NCI-H510A treated with DMSO at 0.1 percent for 48 hours (cell line): ENCODE data around the gene KIAA2012.

Experiments
- DNase-seq: peaks from one replicate; lab custom pipeline; 2025; lab: John Stamatoyannopoulos, UW

The KIAA2012 gene

GRCh38 chr2:202088777-202089176 lies 15.7 kb downstream of the KIAA2012 start:
- no peak for DNase-seq

GRCh38 chr2:202090530-202090929 lies 17.5 kb downstream of the KIAA2012 start:
- no peak for DNase-seq

DNA sequence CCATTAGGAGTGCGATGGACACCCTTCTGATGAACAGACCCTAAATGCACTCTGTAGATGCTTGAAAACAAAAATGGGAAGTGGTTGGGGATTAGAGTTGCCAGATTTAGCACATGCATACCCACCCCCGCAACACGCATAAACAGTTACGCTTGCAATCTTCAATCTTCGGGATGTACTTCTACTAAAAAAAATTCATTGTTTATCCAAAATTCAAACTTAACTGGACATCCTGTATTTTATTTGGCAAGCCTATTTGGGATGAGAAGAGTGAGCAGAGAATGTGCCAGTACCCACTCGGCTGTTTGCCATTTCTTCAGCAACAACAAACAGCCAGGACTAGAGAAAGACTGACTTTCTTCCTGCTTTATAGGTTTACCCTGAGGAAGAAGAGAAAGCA lies 18.4 kb downstream of the KIAA2012 start:
- no peak for DNase-seq

- DNase-seq = no peak
Observed at GRCh38 chr2:202094426-202094986, 21.5 kb downstream of the KIAA2012 start.

DNA sequence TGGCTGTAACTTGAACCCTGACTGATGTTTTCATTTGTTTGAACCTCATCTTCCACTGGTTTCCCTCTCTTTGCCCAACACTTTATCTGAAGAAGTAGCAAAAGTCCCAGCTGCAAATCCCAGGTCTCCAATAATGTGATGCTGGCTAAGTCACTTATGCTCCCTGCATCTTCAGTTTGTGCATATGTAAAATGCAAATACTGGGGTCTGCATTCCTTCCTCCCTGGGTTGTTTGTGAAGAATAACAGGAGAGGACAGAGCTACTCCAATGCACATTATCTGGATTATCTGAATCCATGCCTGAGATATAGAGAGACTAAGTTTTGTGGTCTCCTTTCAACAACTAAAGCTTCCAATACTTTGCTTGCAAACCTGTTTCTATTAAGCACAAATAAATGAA lies 22.2 kb downstream of the KIAA2012 start:
- DNase-seq = no peak

DNA sequence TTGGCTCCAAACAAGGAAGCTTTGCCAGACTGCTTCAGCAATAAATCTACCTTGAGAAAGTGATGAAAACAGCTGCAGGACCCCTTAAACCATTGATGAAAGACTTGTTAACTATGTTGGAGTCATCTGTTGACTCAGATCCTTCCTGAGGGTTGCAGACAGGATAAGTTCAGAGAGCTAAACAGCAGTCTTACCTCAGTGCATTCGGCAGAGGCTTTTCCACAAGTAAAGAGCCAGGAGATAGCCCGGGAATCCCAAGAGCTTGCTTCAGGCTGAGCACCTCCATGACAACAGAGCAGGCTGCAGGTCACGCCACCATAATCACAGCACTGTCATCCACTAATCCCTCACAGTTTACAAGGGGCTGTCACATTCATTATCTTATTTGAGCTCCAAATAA lies 23.7 kb downstream of the KIAA2012 start:
- no peak for DNase-seq

GRCh38 chr2:202098291-202098690 lies 25.2 kb downstream of the KIAA2012 start:
- no peak for DNase-seq

- DNase-seq = no peak
Observed at GRCh38 chr2:202099515-202099914, 26.5 kb downstream of the KIAA2012 start.

DNA sequence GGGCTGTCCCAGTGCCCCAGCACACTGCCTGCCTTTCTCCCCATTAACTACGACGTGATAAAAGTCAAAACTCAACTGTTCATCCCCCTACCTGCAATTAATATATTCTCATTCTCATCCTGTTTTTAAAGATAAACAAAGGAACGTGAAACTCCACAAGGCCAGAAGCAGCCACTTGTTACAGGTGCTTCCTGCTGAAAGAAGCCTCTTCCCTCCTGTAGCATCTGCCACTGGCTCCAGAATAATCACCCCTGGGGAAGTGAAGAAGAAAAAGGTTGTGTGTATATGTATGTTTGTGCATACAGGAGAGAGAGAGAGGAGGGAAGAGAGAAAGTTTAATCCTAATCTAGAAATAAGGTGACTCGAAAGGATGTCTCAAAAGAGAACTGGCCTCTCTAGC lies 27.1 kb downstream of the KIAA2012 start:
- DNase-seq = peak; percentile 41

DNA sequence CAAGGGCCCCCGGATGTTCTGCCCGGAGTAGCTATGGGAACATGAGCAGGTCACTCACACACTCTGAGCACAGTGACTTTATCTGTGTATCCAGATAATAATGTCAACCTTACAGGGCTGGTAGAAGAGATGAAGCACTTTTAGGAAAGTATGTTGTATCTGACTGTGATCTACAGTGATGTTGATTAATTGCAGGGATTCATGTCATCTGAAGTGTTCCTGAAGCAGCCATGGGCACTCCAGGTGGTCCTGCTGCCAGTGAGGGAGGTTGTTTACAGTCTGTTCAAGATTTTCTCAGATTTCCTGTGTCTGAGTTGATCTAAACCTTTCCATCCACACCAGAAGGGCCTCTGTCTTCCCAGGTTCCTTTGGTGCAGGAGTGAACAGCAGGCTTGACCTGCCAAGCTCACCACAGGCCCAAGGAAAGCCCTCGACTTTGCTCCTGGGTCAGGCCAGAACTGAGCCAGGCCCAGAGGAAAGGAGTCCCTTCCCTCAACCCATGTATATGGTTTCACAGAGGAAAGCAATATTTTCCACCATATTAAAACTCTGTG lies 28.0 kb downstream of the KIAA2012 start:
- peak; percentile 84 for DNase-seq

- no peak for DNase-seq
Observed at GRCh38 chr2:202102425-202103000, 29.5 kb downstream of the KIAA2012 start.

DNA sequence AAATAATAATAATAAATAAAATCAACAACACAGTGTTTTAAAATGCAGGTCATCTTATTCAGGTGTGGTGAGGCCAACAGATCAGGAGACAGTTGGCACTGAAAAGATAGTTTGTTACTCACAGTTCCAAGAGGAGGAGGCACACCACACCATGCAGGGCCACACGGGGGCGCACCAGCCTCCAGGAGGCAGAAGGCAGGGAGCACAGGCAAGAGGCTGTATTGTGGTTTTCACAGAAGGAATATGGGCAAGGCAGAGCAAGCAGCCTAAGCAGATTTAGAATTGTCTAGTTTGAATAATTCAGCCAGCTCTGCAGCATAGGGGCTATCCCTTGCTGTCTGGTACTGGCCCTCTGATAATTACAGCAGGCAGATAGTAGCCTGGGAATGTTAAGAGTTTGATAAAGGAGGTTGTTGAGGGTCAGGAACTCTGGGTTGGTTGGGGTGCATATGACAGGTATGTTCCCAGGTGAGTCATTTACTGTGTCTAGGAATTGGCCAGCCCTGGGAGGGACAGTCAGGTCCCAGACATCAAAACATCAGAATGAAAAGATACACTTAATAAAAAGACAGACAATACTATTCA lies 31.3 kb downstream of the KIAA2012 start:
- peak; percentile 13 for DNase-seq

- DNase-seq = no peak
Observed at GRCh38 chr2:202105025-202105424, 32.0 kb downstream of the KIAA2012 start.

DNA sequence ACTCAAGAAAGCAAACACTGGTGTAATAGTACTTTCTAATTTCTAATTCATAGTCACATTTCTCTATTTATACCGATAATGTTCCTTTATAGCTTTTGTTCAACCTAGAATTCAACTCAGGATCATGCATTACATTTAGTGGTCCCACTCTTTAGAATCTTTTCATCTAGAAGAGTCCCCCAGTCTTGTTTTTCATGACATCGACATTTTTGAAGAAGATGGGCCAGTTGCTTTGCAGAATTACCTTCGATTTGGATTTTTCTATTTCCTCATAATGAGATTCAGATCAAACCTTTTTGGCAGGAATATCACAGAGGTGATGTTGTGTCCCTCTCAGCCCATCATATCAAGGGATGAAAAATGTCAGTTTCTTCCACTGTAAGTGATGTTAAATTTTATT lies 35.3 kb downstream of the KIAA2012 start:
- no peak for DNase-seq

DNA sequence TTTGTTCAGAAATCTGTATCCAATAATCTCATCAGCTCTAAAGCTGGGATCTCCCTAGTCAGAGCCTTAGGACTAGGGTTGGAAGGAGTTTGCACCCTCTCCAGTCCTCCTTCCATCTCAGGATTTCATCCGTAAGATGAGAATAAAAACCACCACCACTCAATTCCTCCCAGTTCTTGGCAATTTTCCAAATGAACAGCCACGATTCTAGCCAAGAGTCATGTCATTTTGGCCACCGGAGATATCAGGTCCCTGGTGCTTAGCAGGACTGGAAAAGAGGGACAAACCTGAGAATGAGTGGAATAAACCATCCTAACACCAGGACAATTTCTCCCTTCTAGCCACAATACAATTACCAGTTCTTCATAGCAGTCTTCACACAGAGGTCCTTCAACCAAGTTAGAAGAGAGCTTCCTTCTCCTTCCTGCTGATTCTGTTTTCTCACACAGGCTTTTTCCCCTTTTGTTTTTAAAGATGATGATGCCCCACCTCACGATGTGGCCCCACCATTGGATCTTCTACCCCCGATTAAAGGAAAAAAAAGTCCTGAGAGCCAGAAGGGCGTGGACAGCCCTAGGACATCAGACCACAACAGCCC lies 36.2 kb downstream of the KIAA2012 start:
- no peak for DNase-seq

- DNase-seq = no peak
Observed at GRCh38 chr2:202109737-202110184, 36.7 kb downstream of the KIAA2012 start.

- DNase-seq = no peak
Observed at GRCh38 chr2:202110491-202110890, 37.4 kb downstream of the KIAA2012 start.

- DNase-seq = no peak
Observed at GRCh38 chr2:202112041-202112440, 39.0 kb downstream of the KIAA2012 start.

- peak; percentile 52 for DNase-seq
Observed at GRCh38 chr2:202113571-202114142, 40.6 kb downstream of the KIAA2012 start.

DNA sequence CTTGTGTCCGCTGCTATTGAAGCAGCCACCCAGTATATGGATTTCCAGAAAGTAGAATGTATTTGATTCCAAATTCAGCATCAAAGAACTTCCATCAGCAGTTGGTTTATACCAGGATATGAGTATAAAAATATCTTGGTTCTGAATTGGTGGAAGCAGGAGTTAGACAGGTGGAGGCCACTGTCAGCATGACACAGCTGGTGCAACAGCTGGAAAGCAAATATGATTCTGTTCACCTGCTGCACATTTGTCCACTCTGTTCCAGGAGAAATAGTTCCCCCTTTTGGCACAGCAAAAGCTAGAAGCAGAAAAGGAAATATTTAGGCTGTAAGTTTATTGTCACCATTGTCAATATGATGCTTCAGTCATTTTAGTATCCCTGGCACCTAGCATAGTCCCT lies 41.2 kb downstream of the KIAA2012 start:
- DNase-seq = no peak

GRCh38 chr2:202114795-202115194 lies 41.7 kb downstream of the KIAA2012 start:
- no peak for DNase-seq

DNA sequence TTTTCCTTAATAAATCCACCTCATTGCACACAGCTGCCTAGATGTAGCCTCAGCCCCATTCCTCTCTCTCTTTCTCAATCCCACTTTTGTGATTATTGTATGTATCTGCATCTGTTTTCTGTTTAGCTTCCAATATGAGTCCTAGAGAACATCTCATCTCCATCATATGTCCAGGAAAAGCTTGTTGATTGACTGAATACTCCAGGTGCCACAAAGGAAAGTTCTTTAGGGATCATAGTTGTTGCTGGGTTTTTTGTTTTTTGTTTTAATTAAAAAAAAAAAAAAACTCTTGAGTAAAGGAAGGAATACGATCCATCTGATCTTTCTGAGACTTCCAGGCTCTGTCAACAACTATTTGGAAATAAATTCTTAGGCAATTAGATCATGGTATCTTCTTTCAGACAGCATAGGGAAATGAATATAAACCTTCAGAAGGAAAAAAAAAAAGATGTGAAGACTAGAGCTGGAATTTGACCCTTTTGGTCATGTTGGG lies 42.5 kb downstream of the KIAA2012 start:
- DNase-seq = no peak

- no peak for DNase-seq
Observed at GRCh38 chr2:202116691-202117090, 43.6 kb downstream of the KIAA2012 start.
